ENCODE measurements around the gene LMX1B.
"Not testable (repeated sequence)": the region's sequence is repeated elsewhere in the genome, so short reads cannot be mapped to it uniquely, and the experiment has no call there.

The LMX1B gene

GRCh38 chr9:126636983-126637798 lies 23.5 kb downstream of the LMX1B start:
- no peak for DNase-seq

- no peak for DNase-seq
Observed at GRCh38 chr9:126638571-126639132, 24.9 kb downstream of the LMX1B start.

GRCh38 chr9:126639318-126640000 lies 25.7 kb downstream of the LMX1B start:
- no peak for DNase-seq

- DNase-seq, result no peak
Observed at GRCh38 chr9:126641118-126641851, 27.6 kb downstream of the LMX1B start.

- no peak for DNase-seq
Observed at GRCh38 chr9:126642010-126642744, 28.4 kb downstream of the LMX1B start.

- no peak for DNase-seq
Observed at GRCh38 chr9:126642839-126643238, 29.1 kb downstream of the LMX1B start.

- DNase-seq, result no peak
Observed at GRCh38 chr9:126643945-126644527, 30.3 kb downstream of the LMX1B start.

- no peak for DNase-seq
Observed at GRCh38 chr9:126646162-126646561, 32.4 kb downstream of the LMX1B start.

- no peak for DNase-seq
Observed at GRCh38 chr9:126647585-126648411, 34.1 kb downstream of the LMX1B start.

- no peak for DNase-seq
Observed at GRCh38 chr9:126649477-126649876, 35.7 kb downstream of the LMX1B start.

- DNase-seq, result no peak
Observed at GRCh38 chr9:126650404-126651341, 36.9 kb downstream of the LMX1B start.

- DNase-seq, result no peak
Observed at GRCh38 chr9:126652140-126652582, 38.4 kb downstream of the LMX1B start.

- no peak for DNase-seq
Observed at GRCh38 chr9:126654124-126654523, 40.4 kb downstream of the LMX1B start.

- not testable (repeated sequence) for DNase-seq
Observed at GRCh38 chr9:126656214-126656613, 42.5 kb downstream of the LMX1B start.

- DNase-seq, result no peak
Observed at GRCh38 chr9:126658201-126658825, 44.6 kb downstream of the LMX1B start.

GRCh38 chr9:126658956-126659555 lies 45.3 kb downstream of the LMX1B start:
- DNase-seq, result no peak

- no peak for DNase-seq
Observed at GRCh38 chr9:126661122-126661520, 47.4 kb downstream of the LMX1B start.

GRCh38 chr9:126661521-126662251 lies 48.0 kb downstream of the LMX1B start:
- no peak for DNase-seq
